ENCODE results near the gene MAN1C1.

GRCh38 chr1:25620211-25620610 is 3.6 kb downstream of the MAN1C1 start:
- TF ChIP-seq, protein P1, sequence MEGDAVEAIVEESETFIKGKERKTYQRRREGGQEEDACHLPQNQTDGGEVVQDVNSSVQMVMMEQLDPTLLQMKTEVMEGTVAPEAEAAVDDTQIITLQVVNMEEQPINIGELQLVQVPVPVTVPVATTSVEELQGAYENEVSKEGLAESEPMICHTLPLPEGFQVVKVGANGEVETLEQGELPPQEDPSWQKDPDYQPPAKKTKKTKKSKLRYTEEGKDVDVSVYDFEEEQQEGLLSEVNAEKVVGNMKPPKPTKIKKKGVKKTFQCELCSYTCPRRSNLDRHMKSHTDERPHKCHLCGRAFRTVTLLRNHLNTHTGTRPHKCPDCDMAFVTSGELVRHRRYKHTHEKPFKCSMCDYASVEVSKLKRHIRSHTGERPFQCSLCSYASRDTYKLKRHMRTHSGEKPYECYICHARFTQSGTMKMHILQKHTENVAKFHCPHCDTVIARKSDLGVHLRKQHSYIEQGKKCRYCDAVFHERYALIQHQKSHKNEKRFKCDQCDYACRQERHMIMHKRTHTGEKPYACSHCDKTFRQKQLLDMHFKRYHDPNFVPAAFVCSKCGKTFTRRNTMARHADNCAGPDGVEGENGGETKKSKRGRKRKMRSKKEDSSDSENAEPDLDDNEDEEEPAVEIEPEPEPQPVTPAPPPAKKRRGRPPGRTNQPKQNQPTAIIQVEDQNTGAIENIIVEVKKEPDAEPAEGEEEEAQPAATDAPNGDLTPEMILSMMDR (IDR thresholded peaks at IDR 0.05): no peak
- TF ChIP-seq POLR2A (IDR thresholded peaks at IDR 0.05) (no peak), EP300 (IDR thresholded peaks at IDR 0.05) (no peak)

Measured in sigmoid colon (tissue), 4 donors.